Measurements from ENCODE around the gene PDK1. TPM values are rescaled to one million over a fixed set of nuclear protein-coding genes. Genes with fewer than 3 reads are reported as not detected.

Gene PDK1
- total RNA-seq, 1 experiment from 2014 or later, result 130 TPM

DNA sequence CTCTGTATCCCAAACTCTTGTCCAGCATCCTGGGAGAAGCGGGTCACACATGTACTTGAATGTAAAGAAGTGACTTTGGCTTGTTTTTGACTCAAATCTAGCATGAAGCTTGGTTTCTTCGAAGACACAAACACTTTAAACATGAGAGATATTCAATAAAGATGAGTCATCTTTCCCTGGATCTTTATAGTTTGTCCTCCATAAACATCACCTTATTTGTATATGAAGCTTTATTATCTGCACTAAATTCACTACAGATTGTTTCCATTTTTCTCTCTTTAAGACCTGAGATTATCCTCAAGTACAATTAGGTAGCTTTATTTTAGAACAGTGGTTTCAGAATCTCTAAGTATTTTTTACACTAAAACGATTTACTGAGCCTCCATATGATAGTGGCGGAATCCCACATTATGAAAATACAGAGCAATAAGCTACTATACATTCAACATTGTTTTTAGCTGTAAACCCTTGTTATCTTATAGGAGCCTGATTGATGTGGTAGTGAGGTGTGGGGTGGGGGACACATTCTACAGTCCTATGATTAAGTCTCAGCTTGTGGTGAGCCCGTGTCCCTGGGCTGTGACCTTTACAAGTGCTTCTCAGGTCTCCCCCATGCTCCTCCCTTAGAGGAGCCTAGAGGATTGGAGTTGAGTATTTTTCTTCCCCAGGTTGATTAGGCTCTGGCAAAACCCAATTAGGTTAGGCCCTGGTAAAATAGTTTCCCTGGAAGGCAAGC is 100.1 kb downstream of the PDK1 start:
- H3K79me2 ChIP-seq (ENCODE audit: low read length), result no peaks in the 10 kb centered on the region
- H3K9ac ChIP-seq (ENCODE audit: low read length), result no peak overlapping the region
- no peak overlapping the region for H3K4me2 ChIP-seq (ENCODE audit: low read depth, low read length, poor library complexity, severe bottlenecking)
- H4K20me1 ChIP-seq (ENCODE audit: insufficient read depth, low read depth, low read length), result no peaks in the 10 kb centered on the region
- H3K27me3 ChIP-seq (ENCODE audit: low read length), result no peaks in the 10 kb centered on the region
- no peaks in the 10 kb centered on the region for H3K9me2 ChIP-seq (replicated peaks; ENCODE audit: insufficient read depth, low read length)
- H3K4me3 ChIP-seq (ENCODE audit: low read length), result no peak overlapping the region
- no peak overlapping the region for H2AFZ ChIP-seq (ENCODE audit: low read length)
- H3K4me1 ChIP-seq (ENCODE audit: low read length), result no peaks in the 10 kb centered on the region
- no peak overlapping the region for H3K27ac ChIP-seq (ENCODE audit: low read length)
- H3K36me3 ChIP-seq (ENCODE audit: insufficient read depth, low read length), result no peaks in the 10 kb centered on the region
- no peaks in the 10 kb centered on the region for H3K9me3 ChIP-seq (ENCODE audit: low read length)
- no peak for DNase-seq

Small RNA genes lying within 50 kb of the gene (small RNA-seq; reads per million reads assigned to genes)
- gene RF00019, result not detected

Other genes with a start within 250 kb of the PDK1 start
- 0.37 and 0.94 TPM in 2 replicates for gene ITGA6, start 128.5 kb upstream of the PDK1 start, total RNA-seq (2014; rRNA removed; shearing (Covaris generic); ENCODE audit: low replicate concordance)
- 0.47 and 0.97 TPM in 2 replicates for gene RAPGEF4, start 179.8 kb downstream of the PDK1 start, total RNA-seq (2014; rRNA removed; shearing (Covaris generic); ENCODE audit: low replicate concordance)